IgD-negative memory B cell (primary cell): Measurements from ENCODE around the gene CAPS. TPM values are rescaled to one million over a fixed set of nuclear protein-coding genes. Genes with fewer than 3 reads are reported as not detected.

Experiments
- H3K27ac Mint-ChIP-seq, 3 donors: one replicate each; pipeline ENCODE4 v1.8.0; 2020 to 2022; ENCODE audit warnings: mild to moderate bottlenecking in 3 of 3, mixed read lengths in 3 of 3, moderate library complexity in 1 of 3
- H3K27me3 Mint-ChIP-seq: one replicate; pipeline ENCODE4 v1.8.0; 2021; ENCODE audit warnings: mixed read lengths
- H3K36me3 Mint-ChIP-seq: one replicate; pipeline ENCODE4 v1.8.0; 2020; ENCODE audit warnings: mild to moderate bottlenecking, mixed read lengths
- H3K4me1 Mint-ChIP-seq, 3 donors: one replicate each; pipeline ENCODE4 v1.8.0; 2020 to 2022; ENCODE audit warnings: mixed read lengths in 3 of 3, mild to moderate bottlenecking in 1 of 3
- H3K4me3 Mint-ChIP-seq, 4 donors: one replicate each; pipeline ENCODE4 v1.8.0; 2020 to 2022; ENCODE audit warnings: mild to moderate bottlenecking in 4 of 4, mixed read lengths in 4 of 4, moderate library complexity in 3 of 4
- H3K9me3 Mint-ChIP-seq, 3 donors: one replicate each; pipeline ENCODE4 v1.8.0; 2020 to 2021; ENCODE audit warnings: mixed read lengths in 3 of 3, mild to moderate bottlenecking in 1 of 3
- polyA plus RNA-seq: library from polyadenylated mRNA; unstranded; fragments of 300-500 nt; fragmentation: Illumina TruSeq; gene quantifications from one replicate; pipeline ENCODE4 v1.2.3, GENCODE V29; 2021

Gene CAPS
- polyA plus RNA-seq, 1 donor from 2014 or later: 3.7 TPM

DNA sequence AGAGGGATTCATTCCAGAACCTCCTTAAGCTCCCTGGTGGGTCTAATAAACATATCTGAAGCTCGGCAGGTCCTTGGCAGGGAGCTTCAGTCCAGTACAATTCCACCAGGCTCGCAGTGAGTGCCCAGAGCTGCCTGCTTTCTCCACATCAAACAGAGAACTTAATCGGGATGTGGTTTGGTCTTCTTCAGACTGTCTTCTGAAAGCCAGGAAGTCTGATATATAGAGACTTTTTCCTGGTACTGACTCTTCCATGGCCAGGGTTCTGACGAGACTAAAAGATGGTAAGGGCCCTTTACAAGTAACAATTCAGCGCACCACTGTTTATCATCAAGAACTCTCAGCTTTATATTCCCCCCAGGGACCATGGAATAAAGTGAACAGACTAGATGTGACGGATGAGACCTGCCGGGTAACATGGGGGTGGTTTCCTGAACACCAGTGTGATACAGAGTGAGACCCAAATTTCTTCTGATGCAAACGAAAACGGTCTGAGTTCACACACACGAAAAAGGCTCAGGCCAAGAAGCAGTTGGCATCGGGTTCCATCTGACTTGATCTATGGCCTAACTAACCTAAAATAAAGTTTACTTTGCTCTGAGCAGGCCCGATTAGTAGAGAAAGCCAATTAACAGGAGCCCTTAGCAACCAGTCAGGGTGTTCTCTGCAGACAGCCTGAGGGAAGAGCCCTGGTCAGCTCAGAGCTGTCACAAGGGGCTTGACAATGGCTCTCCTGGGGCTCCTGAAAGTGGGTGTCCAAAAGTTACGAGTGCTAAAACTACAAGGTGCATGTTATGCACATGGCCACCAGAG is 34.9 kb downstream of the CAPS start:
- Mint-ChIP-seq H3K36me3 (peaks cover 2% of the 10 kb centered on the region), H3K4me3 (no peak overlapping the region), H3K4me1 (peaks cover 35 to 54% (median 41%) of the 10 kb centered on the region in 3 donors), H3K27me3 (no peaks in the 10 kb centered on the region), H3K9me3 (no peaks in the 10 kb centered on the region), H3K27ac (peak overlapping the region in 1 of 3 donors; percentile 50)

DNA sequence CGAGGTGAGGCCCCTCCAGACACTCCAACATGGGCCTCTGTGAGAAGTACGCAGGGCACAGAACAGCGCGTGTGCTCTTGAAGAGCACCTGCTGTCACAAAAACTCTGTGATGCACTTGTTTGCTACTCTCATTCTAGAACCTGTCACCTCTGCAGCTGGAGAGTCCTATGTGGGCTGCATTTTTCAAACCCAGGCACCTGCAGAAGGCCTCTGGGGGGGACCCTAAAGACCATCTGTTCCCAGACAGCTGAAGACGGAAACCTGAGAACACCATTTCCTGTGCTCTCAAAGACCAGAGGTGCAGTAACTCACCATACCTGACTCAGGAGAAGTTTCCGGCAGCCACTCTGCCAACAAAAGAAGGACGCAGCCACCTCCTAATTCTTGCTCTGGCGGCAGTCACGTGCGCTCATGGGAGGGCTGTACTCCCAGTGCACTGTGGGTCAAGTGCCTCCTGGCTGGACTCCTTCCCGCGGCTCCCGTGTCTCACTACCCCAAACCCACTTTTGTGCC is 35.8 kb downstream of the CAPS start:
- no peaks in the 10 kb centered on the region for H3K9me3 Mint-ChIP-seq
- H3K27me3 Mint-ChIP-seq: no peaks in the 10 kb centered on the region
- peaks cover 2% of the 10 kb centered on the region for H3K36me3 Mint-ChIP-seq
- peak overlapping the region in 1 of 4 donors; percentile 3 for H3K4me3 Mint-ChIP-seq
- H3K4me1 Mint-ChIP-seq: peaks cover 41 to 58% (median 48%) of the 10 kb centered on the region in 3 donors
- no peak overlapping the region for H3K27ac Mint-ChIP-seq

DNA sequence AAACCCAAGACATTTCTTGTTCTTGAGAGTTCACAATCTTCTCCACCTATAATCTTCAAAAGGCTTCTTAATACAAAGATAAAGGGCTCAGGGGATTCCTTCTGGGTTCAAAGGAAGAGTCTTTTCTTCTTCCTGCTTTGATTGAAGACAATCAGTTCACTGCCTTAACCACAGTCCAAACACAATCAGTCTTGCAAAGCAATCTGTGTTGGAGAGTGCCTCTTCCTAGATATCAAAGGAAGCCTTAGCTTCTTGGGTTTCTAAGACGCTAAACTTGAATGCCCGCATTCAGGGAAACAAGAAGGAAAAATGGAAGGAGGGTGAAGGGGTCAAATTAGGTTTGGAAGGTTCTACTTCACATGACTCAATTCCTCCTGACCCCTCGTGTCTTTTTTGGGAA is 36.7 kb downstream of the CAPS start:
- Mint-ChIP-seq H3K4me3 (no peak overlapping the region), H3K27ac (peak overlapping the region in 1 of 3 donors; percentile 19), H3K27me3 (no peaks in the 10 kb centered on the region), H3K9me3 (no peaks in the 10 kb centered on the region), H3K4me1 (peaks cover 39 to 57% (median 46%) of the 10 kb centered on the region in 3 donors), H3K36me3 (peaks cover 5% of the 10 kb centered on the region)

DNA sequence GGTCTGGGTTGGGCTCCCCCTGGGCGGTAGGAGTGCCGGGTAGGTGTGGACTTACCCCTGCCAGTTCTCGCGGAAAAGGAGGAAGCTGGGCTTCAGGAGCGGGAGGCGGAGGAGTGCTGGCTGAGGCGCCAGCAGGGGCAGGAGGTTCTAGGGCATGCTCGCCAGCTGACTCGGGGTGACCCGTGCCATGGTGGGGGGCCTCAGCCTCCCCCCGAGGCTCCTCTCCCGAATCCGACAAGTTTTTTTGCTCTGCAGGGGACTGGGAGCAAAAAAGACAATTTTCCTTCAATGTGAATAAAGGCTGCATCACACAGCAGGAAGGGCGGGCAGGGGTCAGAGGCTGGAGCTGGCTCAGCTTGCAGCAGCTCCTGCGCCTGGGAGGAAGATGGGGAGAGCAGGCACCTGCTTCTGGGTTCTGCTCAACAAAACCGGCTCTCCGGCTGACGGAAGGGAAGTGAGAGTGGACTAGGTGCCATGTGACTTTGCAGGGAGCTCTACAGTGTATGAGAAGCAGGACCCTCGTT is 37.3 kb downstream of the CAPS start:
- peaks cover 43 to 61% (median 49%) of the 10 kb centered on the region in 3 donors for H3K4me1 Mint-ChIP-seq
- no peaks in the 10 kb centered on the region for H3K27me3 Mint-ChIP-seq
- H3K9me3 Mint-ChIP-seq: no peaks in the 10 kb centered on the region
- H3K36me3 Mint-ChIP-seq: peaks cover 5% of the 10 kb centered on the region
- peak overlapping the region in 2 of 4 donors; percentile 64 to 65 for H3K4me3 Mint-ChIP-seq
- peak overlapping the region in 2 of 3 donors; percentile 19 to 89 for H3K27ac Mint-ChIP-seq

DNA sequence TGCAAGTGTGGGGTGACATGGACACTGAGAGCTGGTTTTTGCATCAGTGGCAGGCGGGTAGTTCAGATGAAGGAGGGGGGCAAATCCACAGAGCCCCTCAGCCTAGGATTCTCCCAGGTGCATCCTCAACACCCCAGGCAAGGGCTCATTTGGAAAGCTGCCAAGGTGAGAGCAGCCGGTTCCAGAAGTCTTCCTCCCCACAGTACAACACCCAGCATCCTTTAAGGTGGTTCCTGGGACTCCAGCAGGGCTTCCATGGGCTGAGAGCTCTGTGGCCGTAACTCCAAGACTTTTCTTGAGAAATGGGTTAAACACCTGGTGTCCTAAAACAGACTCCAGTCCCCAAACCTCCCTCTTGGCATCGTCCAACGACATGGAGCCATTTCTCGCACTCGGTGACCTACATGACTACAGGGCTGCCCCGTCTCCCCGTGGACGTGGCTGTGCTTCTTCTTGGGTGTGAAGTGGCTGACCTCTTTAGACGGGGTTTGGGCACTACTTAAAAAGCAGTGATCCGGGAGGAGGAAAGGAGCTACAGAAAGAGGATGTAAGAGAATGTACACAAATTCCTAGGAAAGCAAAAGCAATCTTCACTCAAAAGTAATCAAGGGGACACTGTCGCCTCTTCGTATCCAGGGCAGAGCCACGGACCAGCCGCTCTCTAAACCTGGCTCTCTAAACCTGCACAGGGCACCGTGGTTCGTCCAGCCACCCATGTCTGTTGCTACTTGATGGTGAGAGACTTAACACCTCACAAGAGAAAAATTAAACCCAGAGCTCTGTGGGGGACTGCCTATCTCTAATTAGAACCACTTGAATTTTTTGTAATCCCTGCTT is 38.4 kb downstream of the CAPS start:
- Mint-ChIP-seq H3K27ac (peak overlapping the region; percentile 29 to 78 (median 71)), H3K27me3 (no peaks in the 10 kb centered on the region), H3K9me3 (no peaks in the 10 kb centered on the region), H3K4me3 (peak overlapping the region in 1 of 4 donors; percentile 17), H3K4me1 (peaks cover 43 to 65% (median 52%) of the 10 kb centered on the region in 3 donors), H3K36me3 (peaks cover 5% of the 10 kb centered on the region)

DNA sequence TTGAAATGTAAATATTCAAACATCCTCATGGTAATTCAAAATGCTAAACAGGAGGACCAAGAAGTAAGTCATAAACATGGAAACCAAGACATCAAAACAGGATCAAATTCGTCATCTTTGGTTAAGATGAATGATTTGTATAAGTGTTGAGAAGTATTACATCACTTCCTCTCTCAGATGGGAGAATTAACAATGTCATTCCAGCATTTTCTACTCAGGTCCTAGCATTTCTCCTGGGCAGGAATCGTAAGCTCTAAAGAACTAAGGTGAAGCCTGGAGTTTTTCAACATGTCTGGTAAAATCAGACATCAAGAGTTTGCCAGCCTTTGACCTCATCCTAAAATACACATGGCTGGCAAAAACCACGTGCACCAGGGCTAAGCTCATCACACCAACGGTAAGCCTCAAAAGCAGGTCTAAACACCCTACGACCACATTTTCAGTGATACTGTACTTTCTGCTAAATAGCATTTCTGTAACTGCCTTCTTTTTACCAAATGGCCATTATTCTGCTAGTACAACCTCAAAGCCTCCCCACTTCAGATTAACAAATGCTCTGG is 39.1 kb downstream of the CAPS start:
- Mint-ChIP-seq H3K4me1 (peaks cover 50 to 68% (median 57%) of the 10 kb centered on the region in 3 donors), H3K4me3 (peak overlapping the region in 2 of 4 donors; percentile 6 to 26), H3K27me3 (no peaks in the 10 kb centered on the region), H3K36me3 (peaks cover 4% of the 10 kb centered on the region), H3K27ac (peak overlapping the region; percentile 29 to 78 (median 71)), H3K9me3 (no peaks in the 10 kb centered on the region)

DNA sequence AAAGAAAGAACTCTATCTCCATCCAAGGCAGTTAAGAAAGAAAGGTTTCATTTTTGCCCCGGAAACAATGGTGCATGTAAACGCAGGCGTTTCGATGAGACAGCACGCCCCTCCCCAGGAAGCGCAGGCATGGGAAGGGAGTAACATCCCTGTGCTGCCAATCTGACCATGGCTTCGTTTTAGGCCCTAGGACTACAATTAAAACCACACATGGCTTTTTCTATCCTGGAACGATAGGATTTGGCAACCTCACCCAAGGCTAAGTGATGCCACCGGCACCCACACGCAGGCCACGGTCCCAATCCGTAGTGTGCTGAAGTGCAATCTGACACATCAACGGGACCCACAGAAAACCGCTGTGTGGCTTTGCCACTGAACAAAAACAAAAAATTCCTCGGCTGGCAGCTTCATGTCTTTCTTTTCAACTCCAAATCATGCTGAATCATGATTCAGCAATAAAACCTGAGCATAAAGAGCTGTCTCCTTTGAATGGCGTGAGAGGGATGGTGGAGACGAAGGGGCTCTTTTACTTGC is 39.7 kb downstream of the CAPS start:
- Mint-ChIP-seq H3K36me3 (peaks cover 4% of the 10 kb centered on the region), H3K9me3 (no peaks in the 10 kb centered on the region), H3K4me1 (peaks cover 51 to 69% (median 56%) of the 10 kb centered on the region in 3 donors), H3K27ac (peak overlapping the region; percentile 29 to 73 (median 71)), H3K27me3 (no peaks in the 10 kb centered on the region), H3K4me3 (peak overlapping the region in 2 of 4 donors; percentile 26 to 45)

DNA sequence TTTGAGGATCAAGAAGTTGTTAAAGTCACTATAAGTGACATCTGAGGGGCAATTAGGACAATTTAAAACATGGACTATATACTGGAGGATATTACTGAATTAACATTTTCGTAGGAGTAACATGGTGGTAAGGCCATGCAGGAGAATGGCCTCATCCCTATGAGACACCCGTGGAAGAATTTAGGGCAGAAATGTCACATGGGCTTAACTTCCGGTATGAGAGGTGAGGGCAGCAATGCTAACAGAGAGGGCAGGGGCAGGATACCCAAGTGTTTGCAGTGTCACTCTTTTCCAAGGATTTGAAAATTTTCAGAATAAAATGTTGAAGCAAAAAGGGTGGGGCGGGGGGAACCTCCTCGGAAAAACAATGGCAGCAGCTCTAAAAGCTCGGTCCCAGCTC is 40.2 kb downstream of the CAPS start:
- H3K4me1 Mint-ChIP-seq: peaks cover 51 to 67% (median 53%) of the 10 kb centered on the region in 3 donors
- H3K36me3 Mint-ChIP-seq: peaks cover 4% of the 10 kb centered on the region
- H3K9me3 Mint-ChIP-seq: no peaks in the 10 kb centered on the region
- peak overlapping the region in 1 of 4 donors; percentile 45 for H3K4me3 Mint-ChIP-seq
- peak overlapping the region in 2 of 3 donors; percentile 29 to 73 for H3K27ac Mint-ChIP-seq
- H3K27me3 Mint-ChIP-seq: no peaks in the 10 kb centered on the region

DNA sequence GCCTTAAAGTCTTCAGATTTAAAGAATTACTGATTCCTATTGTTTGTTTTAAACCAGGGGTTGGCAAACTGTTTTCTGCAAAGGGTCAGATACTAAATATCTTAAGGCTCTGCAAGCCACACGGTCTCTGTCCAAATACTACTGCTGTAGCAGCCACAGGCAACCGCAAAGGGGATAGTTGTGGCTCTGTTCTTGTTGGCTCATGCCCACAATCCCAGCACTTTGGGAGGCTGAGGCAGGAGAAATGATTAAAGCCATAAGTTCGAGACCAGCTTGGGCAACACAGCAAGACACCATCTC is 41.5 kb downstream of the CAPS start:
- Mint-ChIP-seq H3K27ac (no peak overlapping the region), H3K27me3 (no peaks in the 10 kb centered on the region), H3K4me3 (peak overlapping the region in 1 of 4 donors; percentile 13), H3K36me3 (peaks cover 4% of the 10 kb centered on the region), H3K4me1 (peaks cover 52 to 65% (median 56%) of the 10 kb centered on the region in 3 donors), H3K9me3 (no peaks in the 10 kb centered on the region)

DNA sequence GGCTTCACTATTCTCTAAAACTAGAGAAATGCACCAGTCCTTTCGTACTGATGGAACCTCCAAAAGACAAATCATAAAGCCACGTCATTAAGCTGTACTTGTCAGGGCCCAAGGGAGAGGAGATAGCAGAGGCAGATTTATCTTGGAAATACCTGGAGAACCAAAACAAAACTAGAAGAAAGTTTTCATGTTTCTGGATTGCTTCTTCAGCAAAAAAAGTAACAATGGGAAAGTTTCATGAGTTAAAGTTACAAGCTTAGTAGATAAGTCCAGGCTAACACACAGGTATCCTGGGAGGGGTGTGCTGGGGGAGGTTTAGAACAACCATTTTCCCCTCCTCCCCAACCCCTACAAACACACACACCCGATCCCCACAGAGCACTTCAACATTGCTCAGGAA is 42.3 kb downstream of the CAPS start:
- Mint-ChIP-seq H3K4me1 (peaks cover 45 to 60% (median 52%) of the 10 kb centered on the region in 3 donors), H3K4me3 (no peak overlapping the region), H3K9me3 (no peaks in the 10 kb centered on the region), H3K36me3 (peaks cover 4% of the 10 kb centered on the region), H3K27me3 (no peaks in the 10 kb centered on the region), H3K27ac (peak overlapping the region in 2 of 3 donors; percentile 14 to 16)

DNA sequence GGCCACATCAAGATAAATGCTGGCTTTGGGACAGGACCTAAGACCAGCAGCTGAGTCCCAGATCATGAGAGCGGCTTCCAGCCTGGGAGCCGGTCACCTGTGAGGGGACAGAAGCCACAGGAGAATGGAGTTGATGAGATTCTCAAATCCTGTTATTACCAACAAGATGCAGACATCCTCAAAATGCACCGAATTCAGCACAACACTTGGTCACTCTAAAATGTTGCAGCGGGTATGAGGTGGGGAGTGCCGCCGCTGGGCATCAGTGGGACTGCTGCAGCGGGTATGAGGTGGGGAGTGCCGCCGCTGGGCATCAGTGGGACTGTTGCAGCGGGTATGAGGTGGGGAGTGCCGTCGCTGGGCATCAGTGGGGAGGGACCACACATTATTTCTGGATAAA is 42.7 kb downstream of the CAPS start:
- Mint-ChIP-seq H3K27me3 (no peaks in the 10 kb centered on the region), H3K9me3 (no peaks in the 10 kb centered on the region), H3K4me1 (peaks cover 46 to 57% (median 49%) of the 10 kb centered on the region in 3 donors), H3K4me3 (no peak overlapping the region), H3K27ac (peak overlapping the region in 1 of 3 donors; percentile 14), H3K36me3 (peaks cover 4% of the 10 kb centered on the region)

DNA sequence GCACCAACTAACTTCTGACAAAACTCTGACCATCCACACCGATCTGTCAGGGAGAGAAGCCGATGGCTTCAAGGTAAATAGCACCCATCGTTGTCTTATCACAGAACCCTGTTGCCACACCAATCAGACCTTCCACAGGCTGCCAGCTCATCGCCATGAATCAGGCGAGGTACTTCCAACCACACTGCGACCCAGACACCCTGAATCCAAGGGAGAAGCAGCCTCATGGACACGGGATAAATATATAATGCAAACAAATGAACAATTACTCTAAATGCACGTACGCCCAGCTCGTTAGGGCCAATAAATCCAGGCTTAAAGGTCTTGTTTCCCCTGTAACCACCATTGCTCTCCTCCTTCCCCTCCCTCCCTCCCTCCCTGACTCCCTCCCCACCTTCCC is 43.1 kb downstream of the CAPS start:
- H3K27me3 Mint-ChIP-seq: no peaks in the 10 kb centered on the region
- no peaks in the 10 kb centered on the region for H3K9me3 Mint-ChIP-seq
- no peak overlapping the region for H3K27ac Mint-ChIP-seq
- H3K4me1 Mint-ChIP-seq: peaks cover 50 to 57% (median 50%) of the 10 kb centered on the region in 3 donors
- peaks cover 4% of the 10 kb centered on the region for H3K36me3 Mint-ChIP-seq
- no peak overlapping the region for H3K4me3 Mint-ChIP-seq

DNA sequence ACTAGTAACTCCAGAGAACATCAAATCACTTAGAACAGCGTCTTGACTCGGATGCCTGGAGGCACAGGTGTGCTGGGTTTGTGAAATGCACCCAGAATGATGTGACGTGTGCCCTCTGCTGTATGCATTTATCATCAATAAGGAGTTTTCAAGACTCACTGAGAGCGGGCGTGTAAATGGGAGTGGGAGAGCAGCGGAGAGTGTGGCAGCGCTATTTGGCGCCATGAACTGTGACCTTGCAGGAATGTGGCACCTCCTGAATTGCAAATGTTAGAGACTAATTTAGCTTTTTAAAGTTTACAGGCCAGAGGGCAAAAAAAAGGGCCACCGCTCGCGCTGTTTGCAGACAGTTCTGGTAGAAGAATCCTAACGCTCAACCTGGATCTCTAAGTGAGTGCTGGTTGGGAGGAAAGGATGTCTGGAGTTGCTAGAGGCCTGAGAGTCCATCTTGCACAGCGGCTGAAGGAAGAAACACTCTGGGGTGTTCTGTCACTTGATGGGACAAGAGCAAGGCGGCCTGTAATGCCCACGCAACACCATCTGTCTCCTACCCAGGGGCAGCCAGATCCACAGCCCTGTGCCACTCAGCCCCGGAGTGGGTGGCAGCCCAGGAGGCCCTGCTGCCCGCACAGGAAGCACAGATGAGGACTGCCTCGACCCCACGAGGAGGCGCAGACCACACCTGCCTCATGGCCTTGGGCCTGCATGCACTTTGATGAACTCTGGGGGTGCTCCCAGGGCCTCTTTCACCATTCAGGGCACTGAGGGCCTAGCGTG is 44.2 kb downstream of the CAPS start:
- H3K4me1 Mint-ChIP-seq: peaks cover 44 to 57% (median 51%) of the 10 kb centered on the region in 3 donors
- no peaks in the 10 kb centered on the region for H3K27me3 Mint-ChIP-seq
- peaks cover 4% of the 10 kb centered on the region for H3K36me3 Mint-ChIP-seq
- no peaks in the 10 kb centered on the region for H3K9me3 Mint-ChIP-seq
- H3K27ac Mint-ChIP-seq: peak overlapping the region in 1 of 3 donors; percentile 7
- H3K4me3 Mint-ChIP-seq: no peak overlapping the region

DNA sequence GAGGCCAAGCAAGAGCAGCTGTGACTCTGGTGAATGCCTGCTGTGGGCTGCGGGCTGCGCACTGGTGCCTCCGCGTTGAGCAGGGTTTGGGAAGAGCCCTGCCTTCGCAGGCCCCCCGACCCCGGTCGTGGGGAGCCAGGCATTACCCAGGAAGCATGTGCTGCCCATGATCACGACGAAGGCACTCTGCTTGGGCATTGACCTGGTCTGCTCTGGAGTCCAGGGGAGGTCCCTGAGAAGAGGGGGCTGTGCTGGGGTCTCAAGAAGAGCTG is 44.7 kb downstream of the CAPS start:
- Mint-ChIP-seq H3K4me1 (peaks cover 41 to 54% (median 47%) of the 10 kb centered on the region in 3 donors), H3K9me3 (no peaks in the 10 kb centered on the region), H3K4me3 (no peak overlapping the region), H3K27ac (peak overlapping the region in 1 of 3 donors; percentile 54), H3K27me3 (no peaks in the 10 kb centered on the region), H3K36me3 (peaks cover 4% of the 10 kb centered on the region)
